ENCODE measurements around the gene EPOP.
"Not testable (repeated sequence)": the region's sequence is repeated elsewhere in the genome, so short reads cannot be mapped to it uniquely, and the experiment has no call there.

The EPOP gene

DNA sequence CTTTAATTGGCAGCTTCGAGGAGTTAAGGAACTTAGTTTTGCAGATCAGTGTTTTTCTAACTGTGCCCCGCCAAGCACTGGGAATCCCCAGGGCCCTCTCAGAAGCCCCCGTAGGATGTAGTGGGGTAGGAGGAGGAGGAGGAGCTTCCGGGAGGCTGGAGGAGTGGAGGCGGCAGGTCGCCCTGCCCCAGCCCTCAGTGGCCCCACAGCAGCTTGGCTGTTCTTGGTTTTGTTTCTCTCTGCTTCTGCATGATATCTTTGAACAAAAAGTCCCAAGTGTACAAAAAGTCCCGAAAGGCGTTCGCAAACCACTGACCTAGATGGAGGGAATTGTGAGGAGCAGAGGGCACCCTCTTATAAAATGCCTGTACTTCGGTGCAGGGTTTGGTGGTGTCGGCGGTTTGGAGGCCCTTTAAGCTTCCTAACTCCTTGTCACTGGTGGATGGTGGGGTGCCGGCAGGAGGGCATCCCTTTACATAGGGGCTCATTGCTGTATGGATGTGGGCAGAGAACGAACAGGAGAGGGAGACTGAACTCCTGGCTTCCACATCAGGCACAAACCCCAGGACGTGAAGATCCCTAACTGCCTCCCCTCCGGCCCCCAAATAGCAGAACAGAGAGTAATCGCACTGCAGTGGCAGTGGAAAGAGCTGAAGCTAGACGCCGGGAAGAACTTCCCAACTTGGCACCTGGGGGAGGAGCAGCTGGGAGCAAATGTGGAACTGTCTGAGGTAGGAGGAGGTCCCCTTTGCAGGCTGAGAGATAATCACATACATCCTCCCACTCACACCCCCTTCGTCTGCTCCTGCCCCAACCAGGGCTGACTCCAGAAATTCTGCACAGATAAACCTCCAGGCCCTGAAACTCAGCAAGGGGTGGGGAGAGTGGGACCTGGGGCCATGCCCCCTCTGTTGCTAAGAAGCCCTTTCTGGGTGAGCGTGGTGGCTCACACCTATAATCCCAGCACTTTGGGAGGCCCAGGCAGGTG is 20.1 kb downstream of the EPOP start:
- H4K20me1 ChIP-seq (ENCODE audit: insufficient read depth, low read length) = no peaks in the 10 kb centered on the region
- H3K27ac ChIP-seq (ENCODE audit: low read length) = no peak overlapping the region
- H3K36me3 ChIP-seq (replicated peaks; ENCODE audit: low read depth, low read length) = no peaks in the 10 kb centered on the region
- TF ChIP-seq, protein P1, sequence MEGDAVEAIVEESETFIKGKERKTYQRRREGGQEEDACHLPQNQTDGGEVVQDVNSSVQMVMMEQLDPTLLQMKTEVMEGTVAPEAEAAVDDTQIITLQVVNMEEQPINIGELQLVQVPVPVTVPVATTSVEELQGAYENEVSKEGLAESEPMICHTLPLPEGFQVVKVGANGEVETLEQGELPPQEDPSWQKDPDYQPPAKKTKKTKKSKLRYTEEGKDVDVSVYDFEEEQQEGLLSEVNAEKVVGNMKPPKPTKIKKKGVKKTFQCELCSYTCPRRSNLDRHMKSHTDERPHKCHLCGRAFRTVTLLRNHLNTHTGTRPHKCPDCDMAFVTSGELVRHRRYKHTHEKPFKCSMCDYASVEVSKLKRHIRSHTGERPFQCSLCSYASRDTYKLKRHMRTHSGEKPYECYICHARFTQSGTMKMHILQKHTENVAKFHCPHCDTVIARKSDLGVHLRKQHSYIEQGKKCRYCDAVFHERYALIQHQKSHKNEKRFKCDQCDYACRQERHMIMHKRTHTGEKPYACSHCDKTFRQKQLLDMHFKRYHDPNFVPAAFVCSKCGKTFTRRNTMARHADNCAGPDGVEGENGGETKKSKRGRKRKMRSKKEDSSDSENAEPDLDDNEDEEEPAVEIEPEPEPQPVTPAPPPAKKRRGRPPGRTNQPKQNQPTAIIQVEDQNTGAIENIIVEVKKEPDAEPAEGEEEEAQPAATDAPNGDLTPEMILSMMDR (IDR thresholded peaks at IDR 0.05; ENCODE audit: low read depth, low read length) = no peak
- no peak for TF ChIP-seq EZH2phosphoT487 (IDR thresholded peaks at IDR 0.05; ENCODE audit: low read depth)
- no peaks in the 10 kb centered on the region for H3K27me3 ChIP-seq (ENCODE audit: low read depth, low read length)
- H3K79me2 ChIP-seq (ENCODE audit: low read length) = no peaks in the 10 kb centered on the region
- no peaks in the 10 kb centered on the region for H3K9me3 ChIP-seq (ENCODE audit: insufficient read depth, low read length)
- H3K4me1 ChIP-seq (ENCODE audit: low read length) = peaks cover 46% of the 10 kb centered on the region
- H3K9ac ChIP-seq (ENCODE audit: low read length) = peak overlapping the region; percentile 37
- peak overlapping the region; percentile 96 for H3K4me2 ChIP-seq (ENCODE audit: low read length)
- H3K4me3 ChIP-seq (ENCODE audit: low read length) = peak overlapping the region; percentile 71
- peak overlapping the region; percentile 59 for H2AFZ ChIP-seq (ENCODE audit: low read depth, low read length)

- H3K4me2 ChIP-seq (ENCODE audit: low read length) = peak overlapping the region; percentile 96; the same call in 1 of the 2 replicates
Observed at GRCh38 chr17:38653679-38654078, 21.1 kb downstream of the EPOP start.

DNA sequence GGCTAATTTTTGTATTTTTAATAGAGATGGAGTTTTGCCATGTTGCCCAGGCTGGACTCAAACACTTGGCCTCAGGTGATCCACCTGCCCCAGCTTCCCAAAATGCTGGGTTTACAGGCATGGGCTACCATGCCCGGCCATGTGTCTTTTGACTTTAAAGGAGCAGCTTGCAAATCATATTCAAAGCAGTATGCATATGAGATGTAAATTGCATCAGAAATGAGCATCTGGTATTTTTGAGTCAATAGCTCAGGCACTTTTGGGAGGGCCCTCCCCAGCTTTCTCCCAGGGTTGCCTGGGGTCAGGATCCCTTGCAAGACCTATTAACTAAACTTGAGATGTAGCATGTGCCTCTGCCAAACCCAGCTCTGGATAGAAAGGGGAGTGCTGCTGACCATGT is 21.5 kb downstream of the EPOP start:
- no peak overlapping the region for H3K4me2 ChIP-seq (ENCODE audit: low read length)
- H3K27ac ChIP-seq (ENCODE audit: low read length) = no peak overlapping the region
- H3K9ac ChIP-seq (ENCODE audit: low read length) = no peak overlapping the region

More at GRCh38 chr17:38653679-38654078, 21.1 kb downstream of the EPOP start:
- Histone ChIP-seq H3K27ac (ENCODE audit: low read length) (no peak overlapping the region), H3K9ac (ENCODE audit: low read length) (no peak overlapping the region), H3K9me3 (ENCODE audit: insufficient read depth, low read length) (no peaks in the 10 kb centered on the region), H3K36me3 (replicated peaks; ENCODE audit: low read depth, low read length) (no peaks in the 10 kb centered on the region), H3K4me3 (ENCODE audit: low read length) (no peak overlapping the region; the same call in 1 of the 2 replicates), H2AFZ (ENCODE audit: low read depth, low read length) (no peak overlapping the region), H4K20me1 (ENCODE audit: insufficient read depth, low read length) (no peaks in the 10 kb centered on the region), H3K79me2 (ENCODE audit: low read length) (no peaks in the 10 kb centered on the region), H3K4me1 (ENCODE audit: low read length) (peaks cover 42% of the 10 kb centered on the region), H3K27me3 (ENCODE audit: low read depth, low read length) (no peaks in the 10 kb centered on the region)
- TF ChIP-seq EZH2phosphoT487 (IDR thresholded peaks at IDR 0.05; ENCODE audit: low read depth) = no peak
- TF ChIP-seq, protein P1 (IDR thresholded peaks at IDR 0.05; ENCODE audit: low read depth, low read length) = no peak

DNA sequence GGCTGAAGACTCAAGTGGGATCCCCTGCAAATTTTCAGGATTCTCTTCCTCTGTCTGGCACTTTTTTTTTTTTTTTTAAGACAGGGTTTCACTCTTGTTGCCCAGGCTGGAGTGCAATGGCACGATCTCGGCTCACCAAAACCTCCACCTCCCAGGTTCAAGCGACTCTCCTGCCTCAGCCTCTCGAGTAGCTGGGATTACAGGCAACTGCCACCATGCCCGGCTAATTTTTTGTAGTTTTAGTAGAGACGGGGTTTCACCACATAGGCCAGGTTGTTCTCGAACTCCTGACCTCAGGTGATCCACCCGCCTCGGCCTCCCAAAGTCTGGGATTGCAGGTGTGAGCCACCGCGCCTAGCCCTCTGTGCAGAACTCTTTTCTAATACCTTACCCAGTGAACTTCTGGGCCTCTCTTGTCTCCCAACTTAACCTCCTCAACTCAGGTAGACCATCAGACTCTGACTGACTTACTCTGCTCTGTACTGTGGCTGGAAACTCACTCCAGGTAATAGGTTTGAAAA is 24.0 kb downstream of the EPOP start:
- not testable (repeated sequence) for H3K9ac ChIP-seq (ENCODE audit: low read length); H3K4me2 ChIP-seq (ENCODE audit: low read length); H4K20me1 ChIP-seq (ENCODE audit: insufficient read depth, low read length); H3K27ac ChIP-seq (ENCODE audit: low read length); H2AFZ ChIP-seq (ENCODE audit: low read depth, low read length); H3K9me3 ChIP-seq (ENCODE audit: insufficient read depth, low read length); H3K27me3 ChIP-seq (ENCODE audit: low read depth, low read length); H3K4me3 ChIP-seq (ENCODE audit: low read length); H3K36me3 ChIP-seq (replicated peaks; ENCODE audit: low read depth, low read length); H3K79me2 ChIP-seq (ENCODE audit: low read length)
- H3K4me1 ChIP-seq (ENCODE audit: low read length) = peaks cover 22% of the 10 kb centered on the region

More for the DNA sequence above, 21.5 kb downstream of the EPOP start:
- Histone ChIP-seq H2AFZ (ENCODE audit: low read depth, low read length) (no peak overlapping the region), H3K9me3 (ENCODE audit: insufficient read depth, low read length) (no peaks in the 10 kb centered on the region), H3K36me3 (replicated peaks; ENCODE audit: low read depth, low read length) (no peaks in the 10 kb centered on the region), H3K79me2 (ENCODE audit: low read length) (no peaks in the 10 kb centered on the region), H3K4me1 (ENCODE audit: low read length) (peaks cover 38% of the 10 kb centered on the region), H3K4me3 (ENCODE audit: low read length) (no peak overlapping the region), H3K27me3 (ENCODE audit: low read depth, low read length) (no peaks in the 10 kb centered on the region), H4K20me1 (ENCODE audit: insufficient read depth, low read length) (no peaks in the 10 kb centered on the region)
- no peak for TF ChIP-seq EZH2phosphoT487 (IDR thresholded peaks at IDR 0.05; ENCODE audit: low read depth)
- TF ChIP-seq, protein P1 (IDR thresholded peaks at IDR 0.05; ENCODE audit: low read depth, low read length) = no peak

Data from OCI-LY3 (cell line).